ENCODE data around the gene RNF144A. TPM values are rescaled to one million over a fixed set of nuclear protein-coding genes. Genes with fewer than 3 reads are reported as not detected.

RNF144A gene
- total RNA-seq, 2 donors from 2014 or later: 17.2 to 66.1 TPM

GRCh38 chr2:7007488-7007845 is 90.3 kb downstream of the RNF144A start:
- H3K27ac Mint-ChIP-seq: peak overlapping the region; percentile 12 to 15

GRCh38 chr2:7007846-7008741 is 90.9 kb downstream of the RNF144A start:
- Mint-ChIP-seq H3K36me3 (no peaks in the 10 kb centered on the region), H3K27me3 (no peaks in the 10 kb centered on the region), H3K4me3 (peak overlapping the region; percentile 43), H3K9me3 (no peaks in the 10 kb centered on the region), H3K27ac (peak overlapping the region; percentile 12 to 51), H3K4me1 (ENCODE audit: low read depth in 2 of 2) (peaks cover 27 to 44% of the 10 kb centered on the region in 2 donors)
- no peak for DNase-seq (ENCODE audit: low spot score)
- ATAC-seq: peak; percentile 46 to 48

More at GRCh38 chr2:7007488-7007845, 90.3 kb downstream of the RNF144A start:
- DNase-seq (ENCODE audit: low spot score) (no peak), ATAC-seq (peak in 1 of 2 donors; percentile 41)
- Mint-ChIP-seq H3K4me3 (peak overlapping the region; percentile 43), H3K9me3 (no peaks in the 10 kb centered on the region), H3K4me1 (ENCODE audit: low read depth in 2 of 2) (peaks cover 25 to 37% of the 10 kb centered on the region in 2 donors), H3K27me3 (no peaks in the 10 kb centered on the region), H3K36me3 (no peaks in the 10 kb centered on the region)

- H3K27ac Mint-ChIP-seq: no peak overlapping the region
- H3K9me3 Mint-ChIP-seq: no peaks in the 10 kb centered on the region
- ATAC-seq: peak in 1 of 2 donors; percentile 54
- H3K27me3 Mint-ChIP-seq: no peaks in the 10 kb centered on the region
- peaks cover 34 to 56% of the 10 kb centered on the region in 2 donors for H3K4me1 Mint-ChIP-seq (ENCODE audit: low read depth in 2 of 2)
- DNase-seq (ENCODE audit: low spot score): no peak
- H3K36me3 Mint-ChIP-seq: no peaks in the 10 kb centered on the region
- no peak overlapping the region for H3K4me3 Mint-ChIP-seq
These were observed 92.1 kb downstream of the RNF144A start for GRCh38 chr2:7009207-7009911.

GRCh38 chr2:7010391-7011054 is 93.3 kb downstream of the RNF144A start:
- no peak for ATAC-seq
- H3K4me3 Mint-ChIP-seq: no peak overlapping the region
- H3K36me3 Mint-ChIP-seq: no peaks in the 10 kb centered on the region
- no peak for DNase-seq (ENCODE audit: low spot score)
- no peaks in the 10 kb centered on the region for H3K9me3 Mint-ChIP-seq
- H3K4me1 Mint-ChIP-seq (ENCODE audit: low read depth in 2 of 2): peaks cover 37 to 57% of the 10 kb centered on the region in 2 donors
- H3K27me3 Mint-ChIP-seq: no peaks in the 10 kb centered on the region
- no peak overlapping the region for H3K27ac Mint-ChIP-seq

- Mint-ChIP-seq H3K27me3 (no peaks in the 10 kb centered on the region), H3K4me3 (no peak overlapping the region), H3K9me3 (no peaks in the 10 kb centered on the region), H3K36me3 (no peaks in the 10 kb centered on the region), H3K4me1 (ENCODE audit: low read depth in 2 of 2) (peaks cover 37 to 57% of the 10 kb centered on the region in 2 donors), H3K27ac (peak overlapping the region in 1 of 2 donors; percentile 18)
- no peak for DNase-seq (ENCODE audit: low spot score)
- ATAC-seq: no peak
These were observed 94.3 kb downstream of the RNF144A start for GRCh38 chr2:7011356-7012083.

- peak overlapping the region in 1 of 2 donors; percentile 73 for H3K27ac Mint-ChIP-seq
- H3K4me3 Mint-ChIP-seq: no peak overlapping the region
These were observed 95.0 kb downstream of the RNF144A start for GRCh38 chr2:7012141-7012764.

GRCh38 chr2:7013471-7014160 is 96.4 kb downstream of the RNF144A start:
- peaks cover 20 to 38% of the 10 kb centered on the region in 2 donors for H3K4me1 Mint-ChIP-seq (ENCODE audit: low read depth in 2 of 2)
- DNase-seq (ENCODE audit: low spot score): no peak
- no peaks in the 10 kb centered on the region for H3K9me3 Mint-ChIP-seq
- H3K36me3 Mint-ChIP-seq: no peaks in the 10 kb centered on the region
- H3K4me3 Mint-ChIP-seq: peak overlapping the region; percentile 36
- no peaks in the 10 kb centered on the region for H3K27me3 Mint-ChIP-seq
- peak in 1 of 2 donors; percentile 73 for ATAC-seq
- peak overlapping the region; percentile 66 to 73 for H3K27ac Mint-ChIP-seq

More at GRCh38 chr2:7012141-7012764, 95.0 kb downstream of the RNF144A start:
- Mint-ChIP-seq H3K9me3 (no peaks in the 10 kb centered on the region), H3K4me1 (ENCODE audit: low read depth in 2 of 2) (peaks cover 33 to 52% of the 10 kb centered on the region in 2 donors), H3K27me3 (no peaks in the 10 kb centered on the region), H3K36me3 (no peaks in the 10 kb centered on the region)
- ATAC-seq (no peak), DNase-seq (ENCODE audit: low spot score) (no peak)

- no peaks in the 10 kb centered on the region for H3K9me3 Mint-ChIP-seq
- H3K4me3 Mint-ChIP-seq: peak overlapping the region; percentile 36
- H3K4me1 Mint-ChIP-seq (ENCODE audit: low read depth in 2 of 2): peaks cover 17 to 36% of the 10 kb centered on the region in 2 donors
- DNase-seq (ENCODE audit: low spot score) (no peak), ATAC-seq (peak in 1 of 2 donors; percentile 61)
- H3K36me3 Mint-ChIP-seq: no peaks in the 10 kb centered on the region
- H3K27me3 Mint-ChIP-seq: no peaks in the 10 kb centered on the region
- peak overlapping the region; percentile 66 to 73 for H3K27ac Mint-ChIP-seq
These were observed 97.0 kb downstream of the RNF144A start for GRCh38 chr2:7014174-7014640.

- Mint-ChIP-seq H3K36me3 (no peaks in the 10 kb centered on the region), H3K9me3 (no peaks in the 10 kb centered on the region), H3K27me3 (no peaks in the 10 kb centered on the region), H3K27ac (peak overlapping the region; percentile 66 to 73), H3K4me3 (peak overlapping the region; percentile 36), H3K4me1 (ENCODE audit: low read depth in 2 of 2) (peaks cover 17 to 36% of the 10 kb centered on the region in 2 donors)
- DNase-seq (ENCODE audit: low spot score) (no peak), ATAC-seq (no peak)
These were observed 98.1 kb downstream of the RNF144A start for GRCh38 chr2:7015007-7015950.

- no peak for DNase-seq (ENCODE audit: low spot score)
- Mint-ChIP-seq H3K27ac (no peak overlapping the region), H3K9me3 (no peaks in the 10 kb centered on the region), H3K27me3 (no peaks in the 10 kb centered on the region), H3K36me3 (no peaks in the 10 kb centered on the region), H3K4me3 (no peak overlapping the region), H3K4me1 (ENCODE audit: low read depth in 2 of 2) (peaks cover 17 to 36% of the 10 kb centered on the region in 2 donors)
- ATAC-seq: no peak
These were observed 98.9 kb downstream of the RNF144A start for GRCh38 chr2:7016148-7016547.

- DNase-seq (ENCODE audit: low spot score): no peak
- no peak overlapping the region for H3K4me3 Mint-ChIP-seq
- no peaks in the 10 kb centered on the region for H3K9me3 Mint-ChIP-seq
- H3K4me1 Mint-ChIP-seq (ENCODE audit: low read depth in 2 of 2): peaks cover 17 to 32% of the 10 kb centered on the region in 2 donors
- no peaks in the 10 kb centered on the region for H3K27me3 Mint-ChIP-seq
- ATAC-seq: no peak
- H3K36me3 Mint-ChIP-seq: peaks cover 5% of the 10 kb centered on the region
- no peak overlapping the region for H3K27ac Mint-ChIP-seq
These were observed 99.5 kb downstream of the RNF144A start for GRCh38 chr2:7016601-7017211.

All from natural killer cell treated with Interleukin-12 subunit alpha and Interleukin-12 subunit beta and Interleukin-15 and Interleukin-18, amount 100 ng/mL, for 72 hours (primary cell).